Bladder microvascular endothelial cell (primary cell): ENCODE data around the gene SVOPL. TPM values are rescaled to one million over a fixed set of nuclear protein-coding genes. Genes with fewer than 3 reads are reported as not detected.

Source experiments
- total RNA-seq: library from RNA; depleted of rRNA; stranded (reverse); fragments of >200 nt; gene quantifications from 2 replicates; pipeline ENCODE4 v1.2.3, GENCODE V29; 2014

The SVOPL gene, protein sequence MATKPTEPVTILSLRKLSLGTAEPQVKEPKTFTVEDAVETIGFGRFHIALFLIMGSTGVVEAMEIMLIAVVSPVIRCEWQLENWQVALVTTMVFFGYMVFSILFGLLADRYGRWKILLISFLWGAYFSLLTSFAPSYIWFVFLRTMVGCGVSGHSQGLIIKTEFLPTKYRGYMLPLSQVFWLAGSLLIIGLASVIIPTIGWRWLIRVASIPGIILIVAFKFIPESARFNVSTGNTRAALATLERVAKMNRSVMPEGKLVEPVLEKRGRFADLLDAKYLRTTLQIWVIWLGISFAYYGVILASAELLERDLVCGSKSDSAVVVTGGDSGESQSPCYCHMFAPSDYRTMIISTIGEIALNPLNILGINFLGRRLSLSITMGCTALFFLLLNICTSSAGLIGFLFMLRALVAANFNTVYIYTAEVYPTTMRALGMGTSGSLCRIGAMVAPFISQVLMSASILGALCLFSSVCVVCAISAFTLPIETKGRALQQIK
- not detected in 2 replicates for total RNA-seq

GRCh38 chr7:138700857-138701536 lies at the start of gene SVOPL:
TSS of gene SVOPL (minus strand) at chr7:138701362. CDS start at chr7:138679045, 22,317 bp downstream.

Other genes with a start within 250 kb of the SVOPL start
- gene TRIM24, start 241.1 kb downstream of the SVOPL start, total RNA-seq = 7.4 and 15.9 TPM in 2 replicates
- gene TMEM213, start 96.6 kb upstream of the SVOPL start, total RNA-seq = not detected in 2 replicates
- gene ATP6V0A4, start 96.8 kb upstream of the SVOPL start, total RNA-seq = 0.06 TPM in 1 of 2 replicates, not detected in the other